IPS-18a (cell line): ENCODE measurements around the gene LAPTM4A.
"Not testable (repeated sequence)": the region's sequence is repeated elsewhere in the genome, so short reads cannot be mapped to it uniquely, and the experiment has no call there.

Source experiments
- H3K27ac ChIP-seq: one replicate; pipeline ENCODE4 v1.5.1; 2013; ENCODE audit warnings: low read length
- H3K27me3 ChIP-seq: one replicate; pipeline ENCODE4 v1.6.1; 2013; ENCODE audit warnings: mild to moderate bottlenecking, low read length; ENCODE audit not compliant: control insufficient read depth, insufficient read depth
- H3K36me3 ChIP-seq: one replicate; pipeline ENCODE4 v1.6.1; 2013; ENCODE audit warnings: low read depth, low read length; ENCODE audit not compliant: control insufficient read depth
- H3K4me1 ChIP-seq: one replicate; pipeline ENCODE4 v1.6.1; 2013; ENCODE audit warnings: low read depth, low read length; ENCODE audit not compliant: control insufficient read depth
- H3K4me3 ChIP-seq: one replicate; pipeline ENCODE4 v1.5.1; 2013; ENCODE audit warnings: low read length
- H3K9ac ChIP-seq: one replicate; pipeline ENCODE4 v1.6.1; 2013; ENCODE audit warnings: mild to moderate bottlenecking, low read length, moderate library complexity
- H3K9me3 ChIP-seq: one replicate; pipeline ENCODE4 v1.6.1; 2013; ENCODE audit warnings: low read depth, low read length; ENCODE audit not compliant: control insufficient read depth

LAPTM4A gene

DNA sequence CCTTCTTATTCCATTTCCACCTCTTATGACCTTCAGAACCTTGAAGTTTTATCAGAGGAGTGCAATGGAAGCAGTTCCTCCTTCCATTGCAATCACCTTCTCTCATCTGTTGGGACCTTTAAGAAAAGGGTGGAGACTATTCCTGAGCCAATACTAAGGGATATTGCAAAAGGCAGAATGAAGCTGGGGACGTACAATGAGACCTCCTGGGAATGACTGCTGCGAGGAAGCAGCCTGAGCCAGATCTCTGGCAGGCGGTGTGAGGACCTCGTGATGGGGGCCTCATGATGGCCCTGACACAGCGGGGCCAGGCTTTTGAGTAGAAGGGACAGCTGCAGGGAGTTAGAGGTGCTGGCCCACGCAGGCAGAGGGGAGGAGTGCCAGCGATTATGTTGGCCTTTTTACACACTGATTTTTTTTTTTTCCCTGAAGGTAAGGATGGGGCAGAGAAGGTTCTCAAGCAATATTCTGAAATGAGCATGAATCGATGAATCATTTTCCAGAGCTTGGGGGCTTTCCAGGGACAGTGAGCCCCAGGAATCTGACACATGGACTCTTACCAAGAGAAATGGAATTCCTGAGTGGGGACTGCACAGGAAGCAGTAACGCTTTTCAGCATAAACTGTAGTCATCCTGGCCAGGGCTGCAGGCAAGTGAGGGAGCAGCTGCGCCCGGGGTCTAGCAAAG, 40.0 kb upstream of the LAPTM4A start:
- no peaks in the 10 kb centered on the region for H3K36me3 ChIP-seq
- no peaks in the 10 kb centered on the region for H3K4me1 ChIP-seq
- no peaks in the 10 kb centered on the region for H3K9me3 ChIP-seq
- H3K9ac ChIP-seq, result no peak overlapping the region
- no peak overlapping the region for H3K27ac ChIP-seq
- H3K4me3 ChIP-seq, result no peak overlapping the region
- no peaks in the 10 kb centered on the region for H3K27me3 ChIP-seq

DNA sequence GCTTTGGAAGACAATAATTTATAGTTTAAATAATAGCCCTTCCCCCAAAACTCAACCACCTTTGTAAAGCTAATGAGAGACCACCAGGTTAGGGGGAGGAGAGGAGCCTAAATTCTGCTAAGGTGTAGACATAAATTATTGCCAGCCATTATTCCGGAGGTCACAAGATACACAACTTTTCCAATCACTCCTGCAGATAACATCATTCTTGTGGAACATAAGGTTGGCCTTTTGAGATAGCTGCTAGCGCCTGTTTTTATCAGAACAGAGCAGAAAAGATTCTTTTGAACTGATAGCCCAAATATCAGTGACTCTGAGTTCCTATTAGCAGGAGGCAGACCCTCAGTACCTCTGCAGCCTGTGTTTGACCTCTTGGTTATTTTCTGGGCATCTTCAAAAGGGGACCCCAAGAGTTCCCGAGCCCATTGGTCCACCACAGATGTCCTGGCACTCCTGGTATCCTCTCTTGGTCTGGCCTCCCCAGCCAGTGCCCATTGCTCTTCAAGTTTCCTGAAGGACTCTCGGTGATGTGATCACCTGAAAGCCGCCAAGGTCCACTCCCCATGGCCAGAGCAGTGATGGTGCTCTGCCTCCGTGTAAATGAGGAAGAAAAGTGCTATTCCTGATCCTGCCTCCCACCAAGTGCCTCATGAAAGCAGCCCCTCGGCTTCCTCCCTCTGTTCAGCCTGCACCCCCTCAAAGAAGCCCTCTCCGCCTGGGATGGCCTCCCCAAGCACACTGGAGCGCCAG, 38.5 kb upstream of the LAPTM4A start:
- Histone ChIP-seq H3K4me1 (no peaks in the 10 kb centered on the region), H3K9ac (no peak overlapping the region), H3K27me3 (no peaks in the 10 kb centered on the region), H3K9me3 (no peaks in the 10 kb centered on the region), H3K4me3 (no peak overlapping the region), H3K27ac (no peak overlapping the region), H3K36me3 (no peaks in the 10 kb centered on the region)

DNA sequence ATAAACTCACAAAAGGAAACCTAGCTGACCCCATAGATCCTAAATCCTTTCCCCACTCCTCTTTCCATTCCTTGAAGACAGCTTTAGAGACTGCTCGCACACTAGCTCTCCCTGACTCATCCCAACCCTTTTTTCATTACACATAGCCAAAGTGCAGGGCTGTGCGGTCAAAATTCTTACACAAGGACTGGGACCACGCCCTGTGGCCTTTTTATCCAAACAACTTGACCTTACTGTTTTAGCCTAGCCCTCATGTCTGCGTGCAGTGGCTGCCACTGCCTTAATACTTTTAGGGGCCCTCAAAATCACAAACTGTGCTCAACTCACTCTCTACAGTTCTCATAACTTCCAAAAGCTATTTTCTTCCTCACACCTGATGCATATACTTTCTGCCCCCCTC, 34.5 kb upstream of the LAPTM4A start:
- not testable (repeated sequence) for H3K4me3 ChIP-seq, H3K36me3 ChIP-seq, H3K4me1 ChIP-seq, H3K27me3 ChIP-seq, H3K9me3 ChIP-seq, H3K27ac ChIP-seq, H3K9ac ChIP-seq

DNA sequence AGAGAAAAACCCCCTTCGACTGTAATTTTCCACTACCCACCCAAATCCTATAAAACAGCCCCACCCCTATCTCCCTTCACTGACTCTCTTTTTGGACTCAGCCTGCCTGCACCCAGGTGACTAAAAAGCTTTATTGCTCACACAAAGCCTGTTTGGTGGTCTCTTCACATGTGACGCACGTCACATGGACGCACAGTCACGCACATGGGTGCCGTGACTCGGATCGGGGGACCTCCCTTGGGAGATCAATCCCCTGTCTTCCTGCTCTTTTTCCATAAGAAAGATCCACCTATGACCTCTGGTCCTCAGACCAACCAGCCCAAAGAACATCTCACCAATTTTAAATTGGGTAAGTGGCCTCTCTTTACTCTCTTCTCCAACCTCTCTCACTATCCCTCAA, 31.4 kb upstream of the LAPTM4A start:
- H3K4me1 ChIP-seq, result peaks cover 13% of the 10 kb centered on the region
- H3K9me3 ChIP-seq, H3K27ac ChIP-seq, H3K36me3 ChIP-seq, H3K27me3 ChIP-seq, H3K4me3 ChIP-seq, H3K9ac ChIP-seq: not testable (repeated sequence)

DNA sequence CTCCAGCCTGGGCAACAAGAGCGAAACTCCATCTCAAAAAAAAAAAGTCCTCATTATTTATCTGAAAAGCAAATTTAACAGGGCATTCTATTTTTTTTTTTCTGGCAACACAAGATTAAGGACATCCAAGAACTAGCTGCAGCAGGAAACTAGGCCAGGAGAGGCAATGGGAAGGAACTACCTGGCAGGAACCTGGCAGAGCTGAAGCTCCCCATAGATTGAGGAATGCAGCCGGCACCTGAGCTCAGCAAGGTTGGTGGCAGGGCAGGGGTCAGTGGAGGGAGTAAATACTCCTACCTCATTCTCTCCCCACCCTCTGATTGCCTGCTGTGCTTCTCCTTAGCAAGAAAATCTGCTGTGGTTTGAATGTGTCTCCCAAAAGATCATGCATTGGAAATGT, 30.4 kb upstream of the LAPTM4A start:
- H3K4me1 ChIP-seq, result peaks cover 13% of the 10 kb centered on the region
- no peak overlapping the region for H3K9ac ChIP-seq
- no peak overlapping the region for H3K4me3 ChIP-seq
- no peaks in the 10 kb centered on the region for H3K27me3 ChIP-seq
- H3K27ac ChIP-seq, result no peak overlapping the region
- no peaks in the 10 kb centered on the region for H3K9me3 ChIP-seq
- no peaks in the 10 kb centered on the region for H3K36me3 ChIP-seq

DNA sequence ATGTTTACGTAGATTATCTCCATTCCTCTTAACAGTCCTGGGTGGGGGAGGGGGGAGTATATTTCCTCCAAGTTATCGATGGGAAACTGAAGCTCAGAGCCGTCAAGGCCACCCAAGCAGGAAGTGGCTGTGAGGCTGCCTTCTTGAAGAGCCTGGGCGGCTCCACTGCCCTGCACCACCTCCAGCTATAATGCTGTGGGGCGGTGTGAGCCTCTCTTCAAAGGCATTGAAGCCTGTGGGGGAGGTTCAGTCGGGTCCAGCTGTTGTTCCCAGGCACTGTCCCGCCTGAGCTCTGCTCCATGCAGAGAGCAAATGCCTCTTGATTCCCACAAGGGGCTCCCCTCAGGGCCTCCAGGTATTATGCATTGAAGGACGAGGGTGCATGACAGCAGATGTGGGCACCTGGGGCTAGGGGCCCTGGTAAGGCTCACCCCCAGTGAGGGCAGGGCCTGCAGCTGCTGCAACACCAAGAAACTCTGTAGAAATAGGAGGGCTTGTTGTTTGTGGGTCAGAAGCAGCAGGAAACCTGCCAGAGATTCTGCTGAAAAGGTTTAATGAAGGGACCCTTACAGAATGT, 29.5 kb upstream of the LAPTM4A start:
- Histone ChIP-seq H3K27me3 (no peaks in the 10 kb centered on the region), H3K27ac (no peak overlapping the region), H3K4me1 (peaks cover 13% of the 10 kb centered on the region), H3K9me3 (no peaks in the 10 kb centered on the region), H3K36me3 (no peaks in the 10 kb centered on the region), H3K4me3 (no peak overlapping the region), H3K9ac (no peak overlapping the region)

DNA sequence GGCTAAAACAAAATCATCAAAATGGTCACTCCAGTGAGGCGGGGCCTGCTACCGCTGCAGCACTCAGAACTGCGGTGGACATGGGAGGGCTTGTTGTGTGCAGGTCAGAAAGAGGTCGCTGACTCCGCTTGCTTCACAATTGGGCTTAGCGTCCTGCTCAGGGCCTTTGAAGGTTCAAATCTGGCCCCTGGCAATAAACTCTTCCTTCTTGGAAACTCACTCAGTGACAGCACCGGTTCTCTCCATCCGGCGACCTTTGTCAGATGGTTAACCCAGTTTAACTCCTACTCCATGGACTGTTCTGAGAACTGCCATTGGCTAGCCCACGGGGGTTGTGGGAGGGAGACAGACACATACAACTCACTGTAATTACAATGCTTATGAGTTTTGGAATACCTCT, 29.0 kb upstream of the LAPTM4A start:
- Histone ChIP-seq H3K4me1 (peaks cover 13% of the 10 kb centered on the region), H3K4me3 (no peak overlapping the region), H3K36me3 (no peaks in the 10 kb centered on the region)

DNA sequence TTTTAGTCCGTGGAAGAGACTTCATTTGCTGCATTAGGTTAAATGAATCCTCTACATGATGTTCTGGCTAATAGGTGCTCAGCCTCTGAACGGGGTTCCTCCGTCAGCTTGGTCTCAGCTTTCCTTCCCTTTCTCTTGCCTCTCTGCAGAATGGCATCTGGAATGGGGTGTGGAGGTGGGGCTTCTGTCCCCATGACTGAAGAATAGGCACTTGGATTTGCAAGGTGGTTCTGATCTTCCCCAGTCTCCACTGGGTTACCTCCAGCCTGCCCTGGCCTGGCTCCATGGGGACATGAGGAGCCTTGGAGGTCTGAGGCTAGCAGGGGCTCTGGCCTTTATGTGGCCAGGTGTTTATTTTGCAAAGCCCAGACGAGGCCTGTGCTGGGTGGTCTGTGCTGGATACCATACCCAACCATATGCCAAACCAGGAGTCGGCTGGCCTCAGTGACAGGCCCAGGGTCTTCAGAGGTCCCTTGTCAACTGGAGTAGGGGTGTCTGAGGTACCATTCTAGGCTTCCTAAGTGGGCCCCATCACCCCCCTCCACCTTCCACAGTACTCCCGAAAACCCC, 28.2 kb upstream of the LAPTM4A start:
- Histone ChIP-seq H3K9me3 (no peaks in the 10 kb centered on the region), H3K9ac (no peak overlapping the region), H3K4me3 (no peak overlapping the region), H3K27ac (no peak overlapping the region), H3K4me1 (peaks cover 13% of the 10 kb centered on the region), H3K27me3 (no peaks in the 10 kb centered on the region), H3K36me3 (no peaks in the 10 kb centered on the region)

More for the DNA sequence above, 29.0 kb upstream of the LAPTM4A start:
- no peaks in the 10 kb centered on the region for H3K9me3 ChIP-seq
- H3K27me3 ChIP-seq, result no peaks in the 10 kb centered on the region
- H3K27ac ChIP-seq, result no peak overlapping the region
- no peak overlapping the region for H3K9ac ChIP-seq

DNA sequence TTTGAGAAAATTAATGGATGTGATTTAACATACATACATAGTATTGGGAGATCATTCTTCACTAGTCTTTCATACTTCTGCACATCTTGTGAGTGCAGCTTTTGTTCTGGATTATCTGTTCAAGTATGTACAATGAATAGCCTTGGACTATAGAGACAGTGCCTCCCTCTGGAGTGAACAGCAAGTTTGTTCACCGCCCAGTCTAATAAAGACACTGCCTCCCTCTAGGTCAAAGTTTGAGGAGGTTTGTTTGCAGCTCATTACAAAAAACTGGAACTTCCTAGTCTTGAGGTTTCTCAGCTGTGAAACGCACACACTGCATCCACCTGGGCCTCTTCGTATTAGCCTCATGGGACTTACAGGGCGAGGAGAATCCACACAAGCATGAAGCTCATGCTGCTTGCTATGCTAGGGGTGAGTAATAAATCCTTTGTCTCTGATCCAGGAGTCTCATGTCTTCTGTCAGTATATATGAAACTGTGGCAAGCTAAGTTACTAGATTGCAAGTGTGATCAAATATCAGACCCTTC, 26.0 kb upstream of the LAPTM4A start:
- H3K9ac ChIP-seq, result no peak overlapping the region
- H3K4me1 ChIP-seq, result peaks cover 13% of the 10 kb centered on the region
- no peak overlapping the region for H3K4me3 ChIP-seq
- no peaks in the 10 kb centered on the region for H3K9me3 ChIP-seq
- H3K27ac ChIP-seq, result no peak overlapping the region
- no peaks in the 10 kb centered on the region for H3K36me3 ChIP-seq
- no peaks in the 10 kb centered on the region for H3K27me3 ChIP-seq

DNA sequence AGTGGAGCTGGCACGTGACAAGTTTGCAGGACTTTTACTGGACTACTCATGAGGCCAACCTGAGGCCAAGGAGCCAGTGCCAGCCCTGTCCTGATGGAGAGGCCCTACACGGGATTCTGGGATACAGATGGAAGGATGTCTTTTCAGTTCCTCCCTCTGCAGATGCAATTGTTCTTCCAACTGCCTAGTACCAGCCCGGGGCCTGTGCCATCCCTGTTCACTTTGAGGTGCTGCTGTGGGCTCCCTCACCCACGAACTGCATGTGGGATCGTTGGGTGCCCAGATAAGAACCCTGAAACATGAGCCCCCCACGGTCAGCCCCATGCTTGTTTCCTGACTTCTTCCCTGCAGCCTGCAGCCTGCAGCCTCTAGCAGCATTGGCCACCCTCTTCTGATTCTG, 25.3 kb upstream of the LAPTM4A start:
- H3K27ac ChIP-seq, result no peak overlapping the region
- H3K9ac ChIP-seq, result no peak overlapping the region
- H3K4me3 ChIP-seq, result no peak overlapping the region
- no peaks in the 10 kb centered on the region for H3K36me3 ChIP-seq
- H3K4me1 ChIP-seq, result peaks cover 16% of the 10 kb centered on the region
- H3K27me3 ChIP-seq, result no peaks in the 10 kb centered on the region
- no peaks in the 10 kb centered on the region for H3K9me3 ChIP-seq

DNA sequence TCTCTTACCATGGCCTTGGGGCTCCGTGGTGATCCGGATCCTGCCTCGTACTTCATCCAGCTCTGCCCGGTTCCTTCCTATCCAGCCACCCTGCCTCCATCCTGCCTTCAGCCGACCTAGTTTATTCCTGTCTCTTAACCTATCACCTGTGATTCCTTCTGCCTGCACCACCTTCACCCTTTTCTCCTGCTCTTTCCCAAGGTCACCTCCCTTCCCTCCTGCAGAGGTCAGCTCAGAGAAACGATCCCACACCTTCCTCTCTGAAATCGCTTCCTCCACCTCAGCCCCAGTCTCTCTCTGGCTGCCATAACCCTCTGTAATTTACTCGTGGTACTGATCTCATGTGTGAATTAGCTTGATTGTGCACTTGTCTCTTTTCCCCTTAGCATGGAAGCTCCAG, 23.5 kb upstream of the LAPTM4A start:
- no peaks in the 10 kb centered on the region for H3K36me3 ChIP-seq
- no peak overlapping the region for H3K9ac ChIP-seq
- H3K4me3 ChIP-seq, result no peak overlapping the region
- no peak overlapping the region for H3K27ac ChIP-seq
- H3K9me3 ChIP-seq, result no peaks in the 10 kb centered on the region
- peaks cover 12% of the 10 kb centered on the region for H3K4me1 ChIP-seq
- no peaks in the 10 kb centered on the region for H3K27me3 ChIP-seq
